Body of pancreas (tissue), 4 donors: ENCODE results near the gene CLEC2D. TPM values are rescaled to one million over a fixed set of nuclear protein-coding genes. Genes with fewer than 3 reads are reported as not detected.
A peak's percentile ranks its signal among the peaks of the same experiment; 100 is the strongest.

Experiments used
- ATAC-seq: fragments of 150-250 bp; one replicate; pipeline ENCODE4 v1.9.1; 2016
- DNase-seq, 4 donors: peaks; one replicate each; pipeline ENCODE4 v3.0.0-alpha.2; 2019
- H3K27ac ChIP-seq, 4 donors: fragments of 200-600 bp; sonication (generic); 1 replicate in 3 of 4; 2 replicates in 1 of 4; pipeline versions ENCODE4 v1.5.1 to v1.6.1; 2016 to 2019; ENCODE audit warnings: mild to moderate bottlenecking in 1 of 4, mixed read lengths in 1 of 4, moderate library complexity in 1 of 4
- H3K27me3 ChIP-seq, 2 donors: fragments of 200-600 bp; sonication (generic); one replicate each; pipeline ENCODE4 v1.6.0; 2016; ENCODE audit warnings: mild to moderate bottlenecking in 1 of 2
- H3K36me3 ChIP-seq, 2 donors: fragments of 200-600 bp; sonication (generic); replicated peaks in 1 of 2; 2 replicates each; pipeline ENCODE4 v1.5.1; 2016; ENCODE audit warnings: low read depth in 2 of 2; ENCODE audit not compliant: insufficient read depth in 1 of 2
- H3K4me1 ChIP-seq: fragments of 200-600 bp; sonication (generic); one replicate; pipeline ENCODE4 v1.6.0; 2016
- H3K4me3 ChIP-seq, 2 donors: fragments of 200-600 bp; sonication (generic); 1 replicate in 1 of 2; 2 replicates in 1 of 2; pipeline ENCODE4 v1.5.1; 2016 to 2019
- H3K9me3 ChIP-seq, 3 donors: fragments of 200-600 bp; sonication (generic); 1 replicate in 2 of 3; 2 replicates in 1 of 3; pipeline ENCODE4 v1.5.1; 2016
- CTCF ChIP-seq, 7 experiments: fragments of 450-650 bp in 4 of 7; fragments of 200-600 bp in 3 of 7; sonication (generic) in 3 of 7; IDR thresholded peaks; one replicate each; pipeline ENCODE4 v1.5.1; 2016 to 2019; ENCODE audit warnings: antibody characterized with exemption in 7 of 7
- POLR2A ChIP-seq, 3 donors: fragments of 450-650 bp; IDR thresholded peaks; one replicate each; pipeline ENCODE4 v1.6.1; 2016; ENCODE audit warnings: antibody characterized with exemption in 3 of 3, mild to moderate bottlenecking in 2 of 3
- whole genome bisulfite sequencing, 2 donors: methylation state at CpG; one replicate each; pipeline ENCODE4 v1.1.5; 2017; 5-methylcytosine and 5-hydroxymethylcytosine counted together
- intact Hi-C: fragments of 100-400 bp; cut with DNase I; formaldehyde crosslinking; loops from one replicate; pipeline ENCODE4 v1.15.1; 2023
- total RNA-seq, 2 donors: library from RNA; depleted of rRNA; stranded (reverse); fragments of >200 nt; gene quantifications; one replicate each; pipeline ENCODE4 v1.1.0, GENCODE V29; 2016

The CLEC2D gene
- total RNA-seq, 2 donors from 2014 or later: 5.3 to 7.5 TPM

GRCh38 chr12:9651265-9651729 is 18.2 kb upstream of the CLEC2D start:
- WGBS, 2 donors: 54 to 79% methylated on average over 3 of the region's 3 CpGs
- ATAC-seq (no peak), DNase-seq (no peak)
- intact Hi-C loops: no loop called here
- no peak overlapping the region for H3K4me3 ChIP-seq
- peak overlapping the region in 2 of 4 donors; percentile 37 to 48 for H3K27ac ChIP-seq
- no peaks in the 10 kb centered on the region for H3K36me3 ChIP-seq
- TF ChIP-seq CTCF (IDR thresholded peaks at IDR 0.05) (no peak), POLR2A (IDR thresholded peaks at IDR 0.05) (no peak)
- H3K4me1 ChIP-seq: peaks cover 12% of the 10 kb centered on the region
- H3K9me3 ChIP-seq: no peaks in the 10 kb centered on the region
- H3K27me3 ChIP-seq: no peaks in the 10 kb centered on the region

DNA sequence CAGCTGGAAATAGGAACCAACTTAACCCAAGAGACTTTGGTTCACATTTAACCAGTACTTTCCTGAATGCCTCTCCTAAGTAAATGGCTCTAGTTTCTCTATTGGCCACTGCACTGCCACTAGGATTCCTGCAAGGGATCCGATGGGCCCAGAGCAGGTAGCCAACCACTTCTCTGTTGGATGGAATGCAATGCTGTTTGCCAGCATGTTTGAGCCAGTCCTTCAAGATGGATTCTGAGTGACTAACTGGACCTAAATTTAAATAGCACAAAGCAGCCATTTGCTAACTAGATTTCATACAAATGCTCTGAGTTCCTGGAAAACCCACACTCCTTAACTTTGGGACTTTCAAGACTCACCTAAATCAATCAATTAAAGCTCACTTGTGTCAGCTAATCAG is 9.5 kb upstream of the CLEC2D start:
- WGBS, 2 donors: 92 to 100% methylated on average over 1 of the region's 1 CpG
- intact Hi-C loops: no loop called here
- Histone ChIP-seq H3K27me3 (no peaks in the 10 kb centered on the region), H3K9me3 (no peaks in the 10 kb centered on the region), H3K36me3 (peaks cover 0 to 2% of the 10 kb centered on the region in 2 donors), H3K4me3 (no peak overlapping the region), H3K4me1 (no peaks in the 10 kb centered on the region), H3K27ac (no peak overlapping the region)
- TF ChIP-seq POLR2A (IDR thresholded peaks at IDR 0.05): no peak
- no peak for TF ChIP-seq CTCF (IDR thresholded peaks at IDR 0.05)
- no peak for DNase-seq
- ATAC-seq: no peak

DNA sequence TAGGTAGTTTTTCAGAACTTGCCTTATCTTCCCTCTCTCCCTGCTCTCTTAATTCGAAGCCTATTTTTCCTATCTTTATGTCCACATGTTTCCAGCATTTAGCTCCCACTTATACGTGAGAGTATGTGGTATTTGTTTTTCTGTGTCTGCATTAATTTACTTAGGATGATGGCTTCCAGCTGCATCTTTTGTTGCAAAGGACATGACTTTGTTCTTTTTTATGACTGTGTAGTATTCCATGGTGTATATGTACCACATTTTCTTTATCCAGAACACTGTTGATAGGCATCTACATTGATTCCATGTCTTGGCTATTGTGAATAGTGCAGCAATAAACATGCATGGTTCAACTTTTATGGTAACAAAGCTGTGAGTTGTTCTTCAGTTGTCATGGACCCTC is 7.8 kb upstream of the CLEC2D start:
- 92 to 98% methylated on average over 2 of the region's 2 CpGs for WGBS, 2 donors
- no peak for ATAC-seq

GRCh38 chr12:9662488-9662887 is 7.0 kb upstream of the CLEC2D start:
- no peak for DNase-seq
- ATAC-seq: no peak
- H3K9me3 ChIP-seq: no peaks in the 10 kb centered on the region

More for the DNA sequence above, 7.8 kb upstream of the CLEC2D start:
- intact Hi-C loops: no loop called here
- H3K27me3 ChIP-seq: no peaks in the 10 kb centered on the region
- DNase-seq: no peak
- H3K4me3 ChIP-seq: no peak overlapping the region
- TF ChIP-seq POLR2A (IDR thresholded peaks at IDR 0.05) (no peak), CTCF (IDR thresholded peaks at IDR 0.05) (no peak)
- H3K9me3 ChIP-seq: no peaks in the 10 kb centered on the region
- no peaks in the 10 kb centered on the region for H3K4me1 ChIP-seq
- H3K36me3 ChIP-seq: peaks cover 0 to 2% of the 10 kb centered on the region in 2 donors
- H3K27ac ChIP-seq: no peak overlapping the region

More at GRCh38 chr12:9662488-9662887, 7.0 kb upstream of the CLEC2D start:
- no peaks in the 10 kb centered on the region for H3K27me3 ChIP-seq
- no peak overlapping the region for H3K4me3 ChIP-seq
- H3K27ac ChIP-seq: no peak overlapping the region
- peaks cover 0 to 2% of the 10 kb centered on the region in 2 donors for H3K36me3 ChIP-seq
- intact Hi-C loops: no loop called here
- TF ChIP-seq POLR2A (IDR thresholded peaks at IDR 0.05) (no peak), CTCF (IDR thresholded peaks at IDR 0.05) (no peak)
- H3K4me1 ChIP-seq: no peaks in the 10 kb centered on the region
